Raji (cell line): ENCODE data around the gene GLIS2.

Source experiments
- POLR2A ChIP-seq: IDR thresholded peaks from 2 replicates; pipeline ENCODE4 v1.6.1; 2011; ENCODE audit warnings: low read depth, low read length, control low read depth; ENCODE audit not compliant: insufficient read depth

Gene GLIS2

GRCh38 chr16:4322121-4323052 is 6.5 kb downstream of the GLIS2 start:
- TF ChIP-seq POLR2A = no peak

- no peak for TF ChIP-seq POLR2A
These were observed 7.4 kb downstream of the GLIS2 start for GRCh38 chr16:4323071-4323844.

GRCh38 chr16:4323845-4324488 is 8.1 kb downstream of the GLIS2 start:
- TF ChIP-seq POLR2A = no peak

GRCh38 chr16:4324492-4325252 is 8.8 kb downstream of the GLIS2 start:
- TF ChIP-seq POLR2A = no peak

GRCh38 chr16:4325253-4325758 is 9.4 kb downstream of the GLIS2 start:
- no peak for TF ChIP-seq POLR2A

- no peak for TF ChIP-seq POLR2A
These were observed 11.6 kb downstream of the GLIS2 start for GRCh38 chr16:4327386-4328045.

GRCh38 chr16:4328046-4328781 is 12.3 kb downstream of the GLIS2 start:
- TF ChIP-seq POLR2A = no peak

GRCh38 chr16:4328782-4329775 is 13.2 kb downstream of the GLIS2 start:
- TF ChIP-seq POLR2A = no peak

GRCh38 chr16:4330277-4330874 is 14.5 kb downstream of the GLIS2 start:
- no peak for TF ChIP-seq POLR2A

GRCh38 chr16:4332083-4332482 is 16.2 kb downstream of the GLIS2 start:
- no peak for TF ChIP-seq POLR2A

GRCh38 chr16:4332623-4333307 is 16.9 kb downstream of the GLIS2 start:
- TF ChIP-seq POLR2A = no peak
